Activated naive CD8-positive, alpha-beta T cell treated with anti-CD3 and anti-CD28 coated beads for 36 hours (primary cell): ENCODE data around the gene MYH15. TPM values are rescaled to one million over a fixed set of nuclear protein-coding genes. Genes with fewer than 3 reads are reported as not detected.

Experiments used
- DNase-seq: peaks from one replicate; pipeline ENCODE4 v3.0.0; 2021
- H3K27ac Mint-ChIP-seq: one replicate; pipeline ENCODE4 v1.8.0; 2022; ENCODE audit warnings: mild to moderate bottlenecking, moderate library complexity, mixed read lengths
- H3K27me3 Mint-ChIP-seq: one replicate; pipeline ENCODE4 v1.8.0; 2022; ENCODE audit warnings: mild to moderate bottlenecking, mixed read lengths
- H3K36me3 Mint-ChIP-seq: one replicate; pipeline ENCODE4 v1.8.0; 2021; ENCODE audit warnings: mild to moderate bottlenecking, mixed read lengths
- H3K4me1 Mint-ChIP-seq: one replicate; pipeline ENCODE4 v1.8.0; 2021; ENCODE audit warnings: mixed read lengths
- H3K4me3 Mint-ChIP-seq: one replicate; pipeline ENCODE4 v1.8.0; 2022; ENCODE audit warnings: mild to moderate bottlenecking, moderate library complexity, mixed read lengths
- H3K9me3 Mint-ChIP-seq: one replicate; pipeline ENCODE4 v1.8.0; 2022; ENCODE audit warnings: mixed read lengths
- total RNA-seq, 2 experiments: library from RNA; stranded (reverse); gene quantifications; one replicate each; pipeline ENCODE4 v1.2.3, GENCODE V29; 2021

The MYH15 gene
- total RNA-seq, 2 experiments from 2014 or later: 0.14 TPM

GRCh38 chr3:108493862-108494261 is 16.5 kb downstream of the MYH15 start:
- Mint-ChIP-seq H3K4me1 (peaks cover 3% of the 10 kb centered on the region), H3K4me3 (no peak overlapping the region), H3K27me3 (no peaks in the 10 kb centered on the region), H3K36me3 (no peaks in the 10 kb centered on the region), H3K27ac (no peak overlapping the region), H3K9me3 (no peaks in the 10 kb centered on the region)
- DNase-seq: peak; percentile 1

- DNase-seq: no peak
- H3K27ac Mint-ChIP-seq: no peak overlapping the region
- no peak overlapping the region for H3K4me3 Mint-ChIP-seq
- H3K27me3 Mint-ChIP-seq: no peaks in the 10 kb centered on the region
- peaks cover 3% of the 10 kb centered on the region for H3K4me1 Mint-ChIP-seq
- no peaks in the 10 kb centered on the region for H3K36me3 Mint-ChIP-seq
- no peaks in the 10 kb centered on the region for H3K9me3 Mint-ChIP-seq
Measured at GRCh38 chr3:108491456-108491855, 18.9 kb downstream of the MYH15 start.

DNA sequence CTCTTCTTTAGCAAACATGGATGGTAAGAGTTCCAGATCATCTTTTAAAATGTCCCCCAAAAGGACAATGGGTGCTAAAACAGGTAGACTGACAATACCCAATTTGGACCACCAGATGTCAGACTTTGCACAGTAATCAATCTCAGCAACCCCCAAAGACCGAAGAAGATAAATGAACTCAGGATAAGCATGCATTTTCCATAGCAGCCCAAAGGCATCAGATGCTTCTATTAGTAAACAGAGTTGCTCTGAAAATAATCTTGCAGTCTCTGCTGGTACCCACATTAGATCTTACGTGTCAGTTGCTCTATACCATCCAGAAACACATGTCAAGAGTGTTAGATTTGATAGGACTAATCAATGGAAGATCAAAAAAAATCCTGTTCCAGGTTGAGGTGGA is 20.6 kb downstream of the MYH15 start:
- H3K27ac Mint-ChIP-seq: no peak overlapping the region
- no peak overlapping the region for H3K4me3 Mint-ChIP-seq
- H3K36me3 Mint-ChIP-seq: no peaks in the 10 kb centered on the region
- DNase-seq: peak; percentile 5
- no peaks in the 10 kb centered on the region for H3K27me3 Mint-ChIP-seq
- no peaks in the 10 kb centered on the region for H3K9me3 Mint-ChIP-seq
- peaks cover 3% of the 10 kb centered on the region for H3K4me1 Mint-ChIP-seq

DNA sequence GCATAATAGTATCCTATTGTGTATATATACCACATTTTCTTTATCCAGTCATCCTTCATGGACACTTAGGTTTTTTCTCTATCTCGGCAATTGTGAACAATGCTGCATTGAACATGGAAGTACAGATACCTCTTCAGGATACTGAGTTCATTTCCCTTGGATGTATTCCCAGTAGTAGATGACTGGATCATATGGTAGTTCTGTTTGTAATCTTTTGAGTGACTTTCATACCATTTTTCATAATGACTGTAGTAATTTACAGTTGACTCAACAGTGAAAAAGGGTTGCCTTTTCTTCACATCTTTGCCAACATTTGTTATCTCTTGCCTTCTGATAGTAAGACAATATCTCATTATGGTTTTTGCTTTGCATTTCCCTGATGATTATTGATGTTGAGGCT is 21.8 kb downstream of the MYH15 start:
- Mint-ChIP-seq H3K9me3 (no peaks in the 10 kb centered on the region), H3K36me3 (no peaks in the 10 kb centered on the region), H3K27ac (no peak overlapping the region), H3K4me1 (peaks cover 3% of the 10 kb centered on the region), H3K27me3 (no peaks in the 10 kb centered on the region), H3K4me3 (no peak overlapping the region)
- no peak for DNase-seq

GRCh38 chr3:108487439-108487838 is 23.0 kb downstream of the MYH15 start:
- no peaks in the 10 kb centered on the region for H3K9me3 Mint-ChIP-seq
- H3K4me1 Mint-ChIP-seq: peaks cover 3% of the 10 kb centered on the region
- H3K27ac Mint-ChIP-seq: no peak overlapping the region
- no peaks in the 10 kb centered on the region for H3K27me3 Mint-ChIP-seq
- DNase-seq: no peak
- no peaks in the 10 kb centered on the region for H3K36me3 Mint-ChIP-seq
- H3K4me3 Mint-ChIP-seq: no peak overlapping the region

DNA sequence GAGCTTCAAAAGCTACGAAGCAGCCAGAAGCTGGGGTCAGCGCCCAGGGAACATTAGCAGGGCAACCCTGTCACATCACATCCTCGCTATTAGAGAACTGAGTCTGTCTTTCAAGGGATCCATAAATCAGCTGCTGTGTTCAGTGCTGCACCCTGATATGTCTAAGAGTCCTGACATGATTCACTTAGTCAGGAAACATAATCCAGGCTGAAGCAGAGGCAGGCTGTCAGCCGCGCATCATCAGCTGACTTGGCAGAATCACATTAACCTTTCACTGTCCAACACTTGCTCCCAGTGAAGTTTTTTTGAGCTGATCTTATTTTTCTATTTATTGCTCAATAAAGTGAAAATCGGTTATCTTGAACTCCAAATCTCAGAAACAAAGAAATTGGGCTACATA is 23.5 kb downstream of the MYH15 start:
- Mint-ChIP-seq H3K36me3 (no peaks in the 10 kb centered on the region), H3K27me3 (no peaks in the 10 kb centered on the region), H3K4me1 (peaks cover 3% of the 10 kb centered on the region), H3K4me3 (no peak overlapping the region), H3K9me3 (no peaks in the 10 kb centered on the region), H3K27ac (no peak overlapping the region)
- DNase-seq: no peak

- peaks cover 3% of the 10 kb centered on the region for H3K4me1 Mint-ChIP-seq
- H3K27me3 Mint-ChIP-seq: no peaks in the 10 kb centered on the region
- H3K27ac Mint-ChIP-seq: no peak overlapping the region
- no peaks in the 10 kb centered on the region for H3K9me3 Mint-ChIP-seq
- no peak for DNase-seq
- no peaks in the 10 kb centered on the region for H3K36me3 Mint-ChIP-seq
- H3K4me3 Mint-ChIP-seq: no peak overlapping the region
Measured at GRCh38 chr3:108486338-108486737, 24.1 kb downstream of the MYH15 start.

DNA sequence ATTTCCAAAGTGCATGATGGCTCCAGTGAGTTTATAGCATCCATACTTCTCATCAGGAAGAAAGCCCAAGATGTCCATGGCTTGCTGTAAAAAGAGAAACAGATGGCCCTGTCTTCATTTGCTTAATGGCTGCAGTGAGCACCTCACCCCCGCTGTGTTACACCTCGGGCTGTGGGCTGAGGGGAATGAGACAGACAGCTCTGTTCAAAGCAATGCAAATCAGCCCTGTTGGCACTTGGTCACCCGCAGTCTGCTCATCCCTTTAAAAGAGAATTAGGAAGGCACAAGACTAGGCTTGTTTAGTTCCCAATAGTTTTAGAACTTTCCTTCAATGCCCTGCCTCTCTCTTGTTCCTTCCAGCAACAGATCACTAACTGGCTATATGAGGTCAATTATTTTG is 25.2 kb downstream of the MYH15 start:
- no peak for DNase-seq
- no peaks in the 10 kb centered on the region for H3K9me3 Mint-ChIP-seq
- H3K4me1 Mint-ChIP-seq: peaks cover 3% of the 10 kb centered on the region
- no peak overlapping the region for H3K27ac Mint-ChIP-seq
- H3K4me3 Mint-ChIP-seq: no peak overlapping the region
- H3K27me3 Mint-ChIP-seq: no peaks in the 10 kb centered on the region
- H3K36me3 Mint-ChIP-seq: no peaks in the 10 kb centered on the region

GRCh38 chr3:108479224-108479623 is 31.2 kb downstream of the MYH15 start:
- no peaks in the 10 kb centered on the region for H3K36me3 Mint-ChIP-seq
- peaks cover 6% of the 10 kb centered on the region for H3K4me1 Mint-ChIP-seq
- no peaks in the 10 kb centered on the region for H3K9me3 Mint-ChIP-seq
- no peak overlapping the region for H3K27ac Mint-ChIP-seq
- no peak overlapping the region for H3K4me3 Mint-ChIP-seq
- H3K27me3 Mint-ChIP-seq: no peaks in the 10 kb centered on the region
- DNase-seq: no peak

DNA sequence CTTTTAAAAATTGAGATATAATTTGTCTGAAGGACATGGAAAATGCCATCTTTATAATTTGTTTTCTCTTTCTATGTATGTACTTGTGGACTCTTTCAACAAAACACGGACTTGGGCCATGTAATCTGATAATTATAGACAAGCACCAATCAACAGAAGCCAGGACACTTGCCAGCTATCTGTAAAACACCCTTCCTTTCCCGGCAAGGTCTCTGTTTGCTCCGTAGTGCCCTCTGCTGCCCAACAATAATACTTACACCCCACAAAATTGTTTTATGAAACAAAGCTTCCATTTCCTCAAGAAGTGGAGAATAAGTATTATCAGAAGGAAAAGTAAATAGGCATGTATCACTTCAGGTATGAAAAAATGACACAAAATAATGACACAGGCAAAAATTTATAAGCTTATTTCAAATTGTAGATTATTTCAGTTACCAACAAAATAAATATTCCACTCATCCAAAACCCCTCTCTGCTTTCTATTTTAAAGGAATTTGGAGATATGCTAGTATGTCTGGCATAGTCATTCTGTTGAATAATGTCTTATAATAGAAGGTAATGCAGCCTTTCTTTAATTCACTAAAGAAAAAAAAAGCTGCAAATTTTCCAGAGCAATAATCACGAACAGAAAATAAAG is 32.8 kb downstream of the MYH15 start:
- Mint-ChIP-seq H3K4me3 (no peak overlapping the region), H3K27me3 (peaks cover 3% of the 10 kb centered on the region), H3K36me3 (no peaks in the 10 kb centered on the region), H3K27ac (no peak overlapping the region), H3K9me3 (no peaks in the 10 kb centered on the region), H3K4me1 (peaks cover 6% of the 10 kb centered on the region)
- DNase-seq: peak; percentile 40

DNA sequence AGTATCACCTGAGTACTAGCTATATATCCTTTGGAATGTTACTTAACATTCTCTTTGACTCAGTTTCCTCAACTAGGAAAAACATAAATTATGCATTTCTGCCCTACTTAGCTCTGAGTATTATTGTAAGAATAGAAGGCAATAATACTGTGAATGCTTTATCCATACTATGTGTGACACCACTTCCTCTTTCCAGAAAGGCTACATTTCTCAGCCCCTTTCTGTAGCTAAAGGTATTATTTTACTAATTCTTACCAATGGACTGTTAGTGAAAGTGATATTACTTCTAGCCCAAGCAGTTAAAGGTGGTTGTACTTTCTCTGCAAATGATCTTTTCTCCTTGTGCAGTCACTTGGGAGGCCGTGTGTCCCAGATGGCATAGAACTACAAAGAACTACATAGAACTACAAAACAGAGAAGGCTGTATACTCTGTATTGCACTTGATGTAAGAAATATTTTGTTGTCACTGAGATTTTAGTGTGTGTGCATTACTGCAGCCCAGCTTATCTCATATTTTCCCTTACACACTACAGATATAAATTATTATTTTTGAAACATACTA is 35.1 kb downstream of the MYH15 start:
- DNase-seq: no peak
- no peaks in the 10 kb centered on the region for H3K9me3 Mint-ChIP-seq
- H3K27me3 Mint-ChIP-seq: peaks cover 7% of the 10 kb centered on the region
- no peak overlapping the region for H3K27ac Mint-ChIP-seq
- H3K4me3 Mint-ChIP-seq: no peak overlapping the region
- H3K36me3 Mint-ChIP-seq: no peaks in the 10 kb centered on the region
- H3K4me1 Mint-ChIP-seq: peaks cover 6% of the 10 kb centered on the region

DNA sequence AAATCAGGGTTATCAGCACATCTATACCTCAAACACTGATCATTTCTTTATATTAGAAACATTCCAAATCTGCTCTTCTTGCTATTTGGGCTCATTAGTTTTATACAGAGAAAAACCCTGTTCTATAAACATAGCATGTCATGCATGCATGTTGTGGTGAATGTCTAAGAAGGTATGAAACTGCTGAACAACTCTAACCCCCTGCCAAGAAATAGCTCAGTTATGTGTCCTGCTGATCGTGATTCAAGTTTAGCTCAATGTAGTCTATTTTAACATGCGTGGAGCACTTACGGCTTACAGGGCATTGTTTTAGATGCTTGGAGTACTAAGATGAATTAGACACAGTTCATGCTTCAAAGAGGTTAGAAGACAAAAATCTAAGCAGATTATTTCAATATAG is 35.8 kb downstream of the MYH15 start:
- Mint-ChIP-seq H3K4me1 (peaks cover 6% of the 10 kb centered on the region), H3K36me3 (no peaks in the 10 kb centered on the region), H3K27ac (no peak overlapping the region), H3K27me3 (peaks cover 7% of the 10 kb centered on the region), H3K4me3 (no peak overlapping the region), H3K9me3 (no peaks in the 10 kb centered on the region)
- no peak for DNase-seq

GRCh38 chr3:108473711-108474110 is 36.7 kb downstream of the MYH15 start:
- H3K9me3 Mint-ChIP-seq: no peaks in the 10 kb centered on the region
- no peak overlapping the region for H3K27ac Mint-ChIP-seq
- H3K27me3 Mint-ChIP-seq: peaks cover 7% of the 10 kb centered on the region
- H3K4me3 Mint-ChIP-seq: no peak overlapping the region
- DNase-seq: no peak
- H3K4me1 Mint-ChIP-seq: peaks cover 6% of the 10 kb centered on the region
- H3K36me3 Mint-ChIP-seq: no peaks in the 10 kb centered on the region

- H3K36me3 Mint-ChIP-seq: no peaks in the 10 kb centered on the region
- no peaks in the 10 kb centered on the region for H3K9me3 Mint-ChIP-seq
- no peak overlapping the region for H3K4me3 Mint-ChIP-seq
- no peak for DNase-seq
- H3K27ac Mint-ChIP-seq: no peak overlapping the region
- peaks cover 2% of the 10 kb centered on the region for H3K4me1 Mint-ChIP-seq
- H3K27me3 Mint-ChIP-seq: peaks cover 7% of the 10 kb centered on the region
Measured at GRCh38 chr3:108472001-108472591, 38.3 kb downstream of the MYH15 start.

GRCh38 chr3:108471426-108471825 is 39.0 kb downstream of the MYH15 start:
- H3K4me1 Mint-ChIP-seq: no peaks in the 10 kb centered on the region
- H3K27ac Mint-ChIP-seq: no peak overlapping the region
- DNase-seq: no peak
- H3K4me3 Mint-ChIP-seq: no peak overlapping the region
- H3K36me3 Mint-ChIP-seq: no peaks in the 10 kb centered on the region
- H3K9me3 Mint-ChIP-seq: no peaks in the 10 kb centered on the region
- H3K27me3 Mint-ChIP-seq: peaks cover 7% of the 10 kb centered on the region

- H3K27me3 Mint-ChIP-seq: peaks cover 7% of the 10 kb centered on the region
- no peaks in the 10 kb centered on the region for H3K4me1 Mint-ChIP-seq
- no peak for DNase-seq
- no peaks in the 10 kb centered on the region for H3K9me3 Mint-ChIP-seq
- H3K27ac Mint-ChIP-seq: no peak overlapping the region
- H3K36me3 Mint-ChIP-seq: no peaks in the 10 kb centered on the region
- H3K4me3 Mint-ChIP-seq: no peak overlapping the region
Measured at GRCh38 chr3:108469126-108469525, 41.3 kb downstream of the MYH15 start.
